H7 (cell line): ENCODE data around the gene SLC23A3. TPM values are rescaled to one million over a fixed set of nuclear protein-coding genes. Genes with fewer than 3 reads are reported as not detected.

Experiments used
- DNase-seq: peaks from one replicate; pipeline ENCODE4 v3.0.0; 2012
- H3K27me3 ChIP-seq: 2 replicates; pipeline ENCODE4 v1.6.0; 2011; ENCODE audit warnings: mild to moderate bottlenecking, low read length; ENCODE audit not compliant: control insufficient read depth, insufficient read depth
- H3K36me3 ChIP-seq: replicated peaks from 2 replicates; pipeline ENCODE4 v1.5.1; 2011; ENCODE audit warnings: low read length; ENCODE audit not compliant: control insufficient read depth, insufficient read depth
- H3K4me3 ChIP-seq: 2 replicates; pipeline ENCODE4 v1.5.1; 2011; ENCODE audit warnings: low read depth, mild to moderate bottlenecking, control low read depth, low read length, moderate library complexity; ENCODE audit not compliant: insufficient read depth
- total RNA-seq: library from RNA; depleted of rRNA; stranded (reverse); fragments of >200 nt; shearing (Covaris generic); gene quantifications from 2 replicates; pipeline ENCODE4 v1.2.3, GENCODE V29; 2014; rRNA removed

SLC23A3 gene
- total RNA-seq, 1 experiment from 2014 or later, result not detected

DNA sequence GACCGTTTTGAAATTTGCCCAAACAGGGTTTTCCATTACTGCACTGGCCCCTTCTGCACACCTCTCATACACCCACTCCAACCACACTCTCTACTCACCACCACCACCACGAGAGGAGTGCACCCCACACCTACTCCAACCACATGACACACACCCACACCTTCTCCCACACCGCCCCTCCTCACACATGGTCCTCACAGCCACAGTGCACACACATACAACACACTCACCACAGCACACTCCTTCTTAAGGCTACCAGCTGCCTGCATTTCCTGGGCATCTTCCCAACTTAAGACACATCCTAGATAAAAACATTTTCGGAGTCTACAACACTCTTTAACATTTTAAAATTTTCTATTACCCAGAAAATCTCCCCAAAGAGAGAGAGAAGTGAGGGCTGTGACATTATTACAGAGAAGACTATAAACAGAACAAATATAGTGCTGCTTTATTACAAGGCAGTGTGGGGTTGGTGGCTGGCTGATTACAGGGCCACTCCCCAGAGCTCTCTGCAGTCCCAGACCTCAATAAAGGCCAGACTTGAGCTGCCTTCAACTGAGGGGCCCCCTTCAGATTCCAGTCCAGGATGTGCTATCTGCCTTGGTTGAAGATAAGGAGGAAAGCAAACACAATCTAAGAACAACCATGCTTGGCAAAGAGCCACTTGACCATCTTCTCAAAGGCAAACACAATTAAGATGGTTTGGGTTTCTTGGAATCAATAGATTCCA, 45.3 kb downstream of the SLC23A3 start:
- DNase-seq, result no peak
- Histone ChIP-seq H3K36me3 (no peaks in the 10 kb centered on the region), H3K4me3 (no peak overlapping the region), H3K27me3 (no peaks in the 10 kb centered on the region)

DNA sequence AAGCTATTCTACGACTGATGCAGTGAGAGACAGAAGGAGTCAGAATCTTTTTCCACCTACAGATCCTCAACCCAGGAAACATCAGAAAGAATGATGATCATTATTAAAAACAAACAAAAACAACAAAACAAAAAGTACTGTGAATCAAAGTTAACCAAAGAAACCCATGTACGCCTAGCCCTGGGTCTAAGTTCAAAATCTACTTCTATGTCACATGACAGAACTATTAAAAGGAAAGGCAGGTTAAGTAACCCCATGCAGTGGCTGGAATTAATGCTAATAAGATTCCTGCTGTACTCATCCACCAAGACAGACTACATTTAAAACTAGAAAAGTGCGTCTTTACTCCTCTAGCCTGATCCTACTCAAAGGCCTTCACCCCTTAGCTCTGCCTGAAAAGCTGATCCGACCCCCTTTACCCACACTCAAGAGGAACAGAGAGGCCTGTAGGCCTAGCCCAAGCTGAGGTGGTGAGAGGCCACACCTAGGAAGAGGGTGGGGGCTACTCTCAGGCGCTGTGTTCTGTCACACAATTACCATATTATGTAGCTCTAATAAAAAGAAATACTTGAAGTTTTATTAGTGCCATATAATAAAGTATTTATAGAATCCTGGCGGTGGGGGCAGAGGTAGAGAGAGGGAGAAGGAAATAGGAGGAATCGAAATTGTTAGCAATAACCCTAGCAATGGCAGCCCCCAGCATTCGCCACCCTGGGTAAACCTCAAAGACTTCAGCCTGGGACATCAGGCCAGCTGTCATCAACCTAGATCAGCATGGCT, 46.3 kb downstream of the SLC23A3 start:
- no peak for DNase-seq

DNA sequence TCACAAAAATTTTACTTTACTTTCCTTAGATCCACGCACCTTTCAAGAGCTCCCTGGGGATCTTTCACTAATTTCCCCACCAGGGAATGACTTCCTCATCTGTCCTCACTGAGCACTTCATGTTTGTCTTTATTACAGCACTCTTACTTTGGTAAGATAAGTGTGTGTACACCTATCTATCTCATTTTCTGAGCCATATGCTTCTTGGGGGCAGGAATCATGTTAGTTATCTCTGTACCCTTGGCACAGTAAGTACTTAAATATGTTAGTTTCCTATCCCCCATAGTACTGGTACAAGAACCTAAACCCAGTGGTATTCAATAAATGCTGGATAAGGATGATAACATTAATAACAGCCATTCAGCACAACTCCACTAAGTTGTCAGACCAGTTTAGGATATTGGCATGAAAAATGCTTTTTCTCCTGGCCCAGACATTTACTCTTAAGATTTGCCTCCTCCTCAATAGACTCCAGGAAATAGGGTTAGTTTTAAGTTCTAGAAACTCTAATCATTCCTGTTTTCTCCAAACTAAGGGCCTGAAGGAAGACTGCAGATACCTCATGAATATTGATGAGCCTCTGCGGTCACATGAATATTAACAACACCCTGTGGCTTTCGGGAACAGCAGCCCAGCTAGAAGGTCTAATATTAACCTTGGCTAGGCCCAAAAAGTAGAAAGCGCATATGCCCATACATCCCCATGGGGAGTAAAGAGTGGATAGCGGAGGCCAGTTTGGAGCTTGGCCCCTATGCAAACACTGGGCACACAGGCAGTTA, 47.4 kb downstream of the SLC23A3 start:
- no peak for DNase-seq

More for the DNA sequence above, 46.3 kb downstream of the SLC23A3 start:
- Histone ChIP-seq H3K27me3 (no peaks in the 10 kb centered on the region), H3K36me3 (no peaks in the 10 kb centered on the region), H3K4me3 (no peak overlapping the region)

DNA sequence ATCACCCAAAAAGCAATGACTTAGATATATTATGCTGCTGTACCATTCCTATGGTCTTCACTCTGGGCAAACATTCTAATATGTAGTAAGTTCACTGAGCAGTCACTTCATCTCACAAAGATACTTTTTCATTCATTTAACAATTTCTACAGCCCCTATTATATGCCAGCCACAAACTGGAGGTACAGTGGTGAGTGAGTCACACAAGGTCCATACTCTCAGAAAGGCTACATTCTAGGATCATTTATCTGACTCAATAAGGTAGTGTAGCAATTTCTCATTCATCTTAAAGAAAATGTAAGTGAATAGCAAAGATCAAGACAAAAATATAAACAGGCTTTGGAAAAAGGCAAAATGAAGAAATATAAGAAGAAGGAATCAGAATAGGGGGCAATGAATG, 49.7 kb downstream of the SLC23A3 start:
- no peak overlapping the region for H3K4me3 ChIP-seq
- H3K27me3 ChIP-seq, result no peaks in the 10 kb centered on the region
- DNase-seq, result no peak
- H3K36me3 ChIP-seq, result no peaks in the 10 kb centered on the region

More for the DNA sequence above, 47.4 kb downstream of the SLC23A3 start:
- Histone ChIP-seq H3K27me3 (no peaks in the 10 kb centered on the region), H3K4me3 (no peak overlapping the region), H3K36me3 (no peaks in the 10 kb centered on the region)

DNA sequence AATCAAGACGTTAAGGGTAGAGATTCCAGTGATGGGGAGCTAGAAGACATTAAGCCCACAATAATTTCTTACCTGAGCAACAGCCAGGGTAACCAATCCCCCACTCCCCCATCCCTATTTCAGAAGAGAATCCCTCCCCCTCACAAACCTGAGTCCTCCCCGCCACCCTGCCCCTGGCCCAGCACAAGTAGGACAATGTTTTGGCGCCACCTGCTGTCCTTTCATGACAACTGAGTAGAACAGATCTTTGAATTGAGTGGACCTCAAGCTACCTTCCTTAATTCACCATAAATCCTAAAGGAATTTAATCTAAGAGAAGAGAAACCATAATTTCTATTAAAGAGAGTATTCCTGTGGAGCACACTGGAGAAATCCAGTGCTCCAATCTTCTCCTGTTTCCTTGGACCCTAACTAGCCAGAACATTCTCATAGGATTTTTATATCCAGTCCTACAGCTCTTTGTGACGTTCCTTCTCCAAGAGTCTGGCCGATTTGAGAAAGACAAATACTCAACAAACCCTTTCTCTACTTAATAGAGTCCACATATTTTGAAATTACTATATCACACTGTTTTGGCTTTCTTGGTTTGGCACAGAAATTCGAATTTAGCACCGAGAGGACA, 50.3 kb downstream of the SLC23A3 start:
- H3K4me3 ChIP-seq, result no peak overlapping the region
- no peaks in the 10 kb centered on the region for H3K36me3 ChIP-seq
- DNase-seq, result peak; percentile 80
- H3K27me3 ChIP-seq, result no peaks in the 10 kb centered on the region

DNA sequence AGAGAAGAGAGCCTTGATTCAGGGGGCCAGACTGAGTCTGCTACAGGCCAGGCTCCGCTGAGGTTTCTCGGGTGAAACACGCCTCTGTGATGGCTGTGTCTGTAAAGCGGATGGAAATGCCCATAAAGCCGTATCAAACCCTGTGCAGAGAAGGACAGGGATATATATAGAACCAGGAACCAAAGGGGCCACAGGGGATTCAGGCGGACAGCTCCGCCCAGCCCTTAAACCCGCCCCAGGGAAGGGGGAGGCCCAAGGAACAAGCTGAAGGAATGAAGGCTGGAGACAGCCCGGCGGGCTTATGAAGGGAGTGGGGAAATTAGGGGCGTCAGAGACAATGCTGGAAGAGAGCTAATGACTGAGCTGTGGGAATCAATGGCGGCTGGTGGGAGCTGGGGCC, 51.3 kb downstream of the SLC23A3 start:
- no peak for DNase-seq
- H3K27me3 ChIP-seq, result no peaks in the 10 kb centered on the region
- no peaks in the 10 kb centered on the region for H3K36me3 ChIP-seq
- H3K4me3 ChIP-seq, result no peak overlapping the region

DNA sequence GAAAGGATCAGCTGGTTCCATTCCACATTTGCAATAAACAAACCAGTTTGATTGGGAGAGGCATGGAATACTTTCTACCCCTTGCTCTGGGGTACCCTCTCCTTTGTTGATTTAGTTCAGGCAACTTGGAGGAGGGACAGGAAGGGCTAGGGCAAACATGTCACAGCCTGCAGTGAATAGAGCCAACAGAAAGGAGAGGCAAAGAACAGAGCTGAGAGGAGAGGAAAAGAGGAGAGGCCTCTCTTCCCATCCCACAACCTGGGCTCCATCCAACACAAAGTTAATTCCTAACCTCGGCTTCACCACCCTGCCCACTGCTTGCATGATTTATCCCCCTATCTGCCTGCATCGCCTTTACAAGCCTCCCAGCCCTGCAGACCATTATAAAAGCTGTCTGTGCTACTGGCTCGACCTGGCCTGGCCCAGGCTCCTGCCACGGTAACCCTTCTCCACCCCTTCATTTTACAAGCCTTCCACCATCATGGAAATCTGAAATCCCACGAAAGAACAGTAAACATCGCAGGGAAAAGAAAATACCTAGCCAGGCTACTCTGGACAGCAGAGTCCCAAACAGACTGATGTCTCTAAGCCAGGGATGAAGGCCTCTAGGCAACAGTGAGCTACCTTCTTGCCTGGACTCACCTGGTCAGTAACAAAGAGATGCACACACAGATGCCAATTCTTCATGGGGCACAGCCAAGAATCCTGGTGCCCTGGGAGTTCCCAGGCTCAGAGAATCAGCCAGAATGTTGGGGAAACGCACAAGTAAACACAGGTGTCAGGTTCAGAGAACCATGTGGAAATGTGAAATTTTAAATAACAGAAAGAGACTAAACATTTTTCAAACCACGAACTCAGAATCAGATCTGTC, 52.8 kb downstream of the SLC23A3 start:
- H3K36me3 ChIP-seq, result no peaks in the 10 kb centered on the region
- H3K27me3 ChIP-seq, result no peaks in the 10 kb centered on the region
- no peak overlapping the region for H3K4me3 ChIP-seq
- DNase-seq, result no peak

DNA sequence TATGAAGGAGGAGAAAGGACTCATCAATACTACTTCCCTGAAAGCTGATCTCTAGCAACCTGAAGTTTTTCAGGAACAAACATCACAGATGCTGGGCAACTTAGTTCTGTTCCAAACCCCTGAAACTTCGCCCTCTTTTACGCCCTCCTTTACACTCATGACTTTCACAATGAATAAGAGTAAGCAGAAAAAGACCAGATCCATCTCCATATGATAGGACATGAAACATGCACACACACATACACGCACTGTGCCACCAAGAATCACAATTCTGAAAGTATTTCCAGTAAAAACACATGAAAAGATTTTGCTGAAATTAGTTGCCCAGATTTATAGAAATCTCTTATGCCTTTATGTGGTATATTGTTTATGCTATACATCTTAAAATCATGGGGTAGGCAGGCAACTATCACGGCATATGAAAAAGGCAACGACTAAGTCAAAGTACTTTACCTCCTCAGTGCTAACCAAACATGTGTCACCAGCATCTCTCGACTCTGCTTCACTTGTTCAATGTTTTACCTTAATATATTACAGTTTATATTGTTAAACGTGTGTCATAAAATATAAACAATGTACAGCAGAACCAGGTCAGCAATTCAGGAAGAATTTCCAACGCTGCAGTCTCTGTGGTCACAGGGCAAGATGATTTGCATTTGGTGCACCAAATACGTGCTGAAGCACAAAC, 57.0 kb downstream of the SLC23A3 start:
- H3K4me3 ChIP-seq, result no peak overlapping the region
- no peaks in the 10 kb centered on the region for H3K27me3 ChIP-seq
- no peak for DNase-seq
- H3K36me3 ChIP-seq, result no peaks in the 10 kb centered on the region

DNA sequence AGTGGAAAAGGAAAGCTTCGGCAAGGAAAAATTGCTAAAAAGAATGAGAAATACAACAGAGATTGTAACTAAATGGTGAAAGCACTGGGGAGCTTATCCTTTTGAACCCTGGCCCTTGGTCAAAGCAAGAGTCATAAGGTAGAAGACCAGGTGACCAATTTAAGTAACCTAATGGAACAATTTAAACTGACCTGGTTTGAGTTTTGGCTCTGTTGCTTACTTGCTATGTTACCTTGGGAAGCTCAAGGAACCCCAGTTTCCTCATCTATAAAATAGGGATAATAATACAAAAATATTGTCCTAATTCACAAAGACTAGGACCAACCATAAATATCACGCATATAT, 57.8 kb downstream of the SLC23A3 start:
- no peaks in the 10 kb centered on the region for H3K27me3 ChIP-seq
- no peak overlapping the region for H3K4me3 ChIP-seq
- no peak for DNase-seq
- no peaks in the 10 kb centered on the region for H3K36me3 ChIP-seq

Other genes starting within 250 kb of the SLC23A3 start
- 0.17 TPM in 1 of 2 replicates, not detected in the other for gene CDK5R2, start 210.4 kb downstream of the SLC23A3 start, total RNA-seq
- not detected in 2 replicates for gene FEV, start 184.8 kb downstream of the SLC23A3 start, total RNA-seq
- gene CRYBA2, start 176.6 kb downstream of the SLC23A3 start, total RNA-seq, result not detected in 2 replicates
- gene CFAP65, start 128.5 kb downstream of the SLC23A3 start, total RNA-seq, result 0.11 TPM in 1 of 2 replicates, not detected in the other
- gene IHH, start 109.1 kb downstream of the SLC23A3 start, total RNA-seq, result 1.1 TPM in 2 replicates
- 22.0 and 22.7 TPM in 2 replicates for gene NHEJ1, start 9.2 kb downstream of the SLC23A3 start, total RNA-seq
- gene CNPPD1, start 6.9 kb upstream of the SLC23A3 start, total RNA-seq, result 27.7 and 33.2 TPM in 2 replicates
- gene RETREG2, start 8.2 kb upstream of the SLC23A3 start, total RNA-seq, result 60.2 and 64.5 TPM in 2 replicates
- gene ZFAND2B, start 36.8 kb upstream of the SLC23A3 start, total RNA-seq, result 25.3 and 29.9 TPM in 2 replicates
- gene ABCB6, start 48.9 kb upstream of the SLC23A3 start, total RNA-seq, result 50.4 and 74.8 TPM in 2 replicates
- 32.5 and 38.6 TPM in 2 replicates for gene ATG9A, start 59.6 kb upstream of the SLC23A3 start, total RNA-seq
- gene ANKZF1, start 59.8 kb upstream of the SLC23A3 start, total RNA-seq, result 56.9 and 63.4 TPM in 2 replicates
- 4.9 and 6.6 TPM in 2 replicates for gene GLB1L, start 75.4 kb upstream of the SLC23A3 start, total RNA-seq
- gene STK16, start 75.5 kb upstream of the SLC23A3 start, total RNA-seq, result 26.2 and 38.6 TPM in 2 replicates
- gene TUBA4B, start 83.2 kb upstream of the SLC23A3 start, total RNA-seq, result 0.28 TPM in 1 of 2 replicates, not detected in the other
- 20.3 and 43.9 TPM in 2 replicates for gene TUBA4A, start 83.9 kb upstream of the SLC23A3 start, total RNA-seq
- gene DNAJB2, start 109.3 kb upstream of the SLC23A3 start, total RNA-seq, result 29.1 and 38.6 TPM in 2 replicates
- gene PTPRN, start 139.4 kb upstream of the SLC23A3 start, total RNA-seq, result 0.73 and 2.0 TPM in 2 replicates
- gene RESP18, start 162.7 kb upstream of the SLC23A3 start, total RNA-seq, result not detected in 2 replicates
- gene DNPEP, start 217.9 kb upstream of the SLC23A3 start, total RNA-seq, result 44.8 and 55.5 TPM in 2 replicates
- 14.7 and 18.8 TPM in 2 replicates for gene DES, start 248.3 kb upstream of the SLC23A3 start, total RNA-seq